GM18517 (cell line): ENCODE measurements around the gene NAA60.
"Not testable (repeated sequence)": the region's sequence is repeated elsewhere in the genome, so short reads cannot be mapped to it uniquely, and the experiment has no call there.

Experiments
- ATAC-seq: cut with Tn5 transposase; IDR thresholded peaks from one replicate; pipeline ENCODE4 v1.9.1; 2021; ENCODE audit warnings: mild to moderate bottlenecking, moderate library complexity; ENCODE audit not compliant: unreplicated experiment

NAA60 gene

GRCh38 chr16:3460585-3460984 is 17.1 kb downstream of the NAA60 start:
- no peak for ATAC-seq

- no peak for ATAC-seq
Measured at GRCh38 chr16:3461151-3461550, 17.7 kb downstream of the NAA60 start.

- no peak for ATAC-seq
Measured at GRCh38 chr16:3465301-3465700, 21.8 kb downstream of the NAA60 start.

GRCh38 chr16:3465911-3466584 is 22.6 kb downstream of the NAA60 start:
- no peak for ATAC-seq

- no peak for ATAC-seq
Measured at GRCh38 chr16:3467182-3467581, 23.7 kb downstream of the NAA60 start.

GRCh38 chr16:3467921-3468320 is 24.4 kb downstream of the NAA60 start:
- ATAC-seq: no peak

GRCh38 chr16:3468501-3468900 is 25.0 kb downstream of the NAA60 start:
- ATAC-seq: no peak

GRCh38 chr16:3469736-3470135 is 26.3 kb downstream of the NAA60 start:
- ATAC-seq: no peak

GRCh38 chr16:3470723-3471122 is 27.2 kb downstream of the NAA60 start:
- ATAC-seq: no peak

- no peak for ATAC-seq
Measured at GRCh38 chr16:3471518-3472176, 28.2 kb downstream of the NAA60 start.

GRCh38 chr16:3472878-3473595 is 29.6 kb downstream of the NAA60 start:
- ATAC-seq: no peak

GRCh38 chr16:3473596-3473943 is 30.1 kb downstream of the NAA60 start:
- not testable (repeated sequence) for ATAC-seq

GRCh38 chr16:3474136-3474779 is 30.8 kb downstream of the NAA60 start:
- no peak for ATAC-seq

GRCh38 chr16:3474870-3475269 is 31.4 kb downstream of the NAA60 start:
- not testable (repeated sequence) for ATAC-seq

- no peak for ATAC-seq
Measured at GRCh38 chr16:3475604-3476375, 32.3 kb downstream of the NAA60 start.

GRCh38 chr16:3476409-3476808 is 32.9 kb downstream of the NAA60 start:
- ATAC-seq: no peak

GRCh38 chr16:3478242-3478925 is 34.9 kb downstream of the NAA60 start:
- no peak for ATAC-seq

- ATAC-seq: no peak
Measured at GRCh38 chr16:3479654-3480216, 36.3 kb downstream of the NAA60 start.

- no peak for ATAC-seq
Measured at GRCh38 chr16:3480901-3481695, 37.6 kb downstream of the NAA60 start.
